Mucosa of descending colon (tissue), 3 donors: ENCODE measurements around the gene OIP5. TPM values are rescaled to one million over a fixed set of nuclear protein-coding genes. Genes with fewer than 3 reads are reported as not detected.
"Not testable (repeated sequence)": the region's sequence is repeated elsewhere in the genome, so short reads cannot be mapped to it uniquely, and the experiment has no call there.

ENCODE experiments used
- ATAC-seq: fragments of 200-7000 bp; cut with Tn5 transposase; one replicate; pipeline ENCODE4 v1.9.1; 2020; ENCODE audit warnings: mild to moderate bottlenecking, moderate library complexity
- DNase-seq, 3 donors: peaks; one replicate each; pipeline ENCODE4 v3.0.0-alpha.2; 2020
- H3K36me3 ChIP-seq: fragments of 200-600 bp; one replicate; pipeline ENCODE4 v1.8.0; 2021; ENCODE audit warnings: low read depth, mild to moderate bottlenecking
- H3K4me1 ChIP-seq: fragments of 200-600 bp; one replicate; pipeline ENCODE4 v1.8.0; 2021; ENCODE audit warnings: low read depth, mild to moderate bottlenecking
- H3K4me3 ChIP-seq: fragments of 200-600 bp; one replicate; pipeline ENCODE4 v1.8.0; 2021; ENCODE audit warnings: mild to moderate bottlenecking
- H3K9me3 ChIP-seq: fragments of 200-600 bp; one replicate; pipeline ENCODE4 v1.8.0; 2021; ENCODE audit warnings: mild to moderate bottlenecking
- intact Hi-C, 2 donors: fragments of 100-400 bp; cut with DNase I in 1 of 2; cut with micrococcal nuclease in 1 of 2; formaldehyde crosslinking; loops; one replicate each; pipeline versions ENCODE4 v1.11.0 to v1.11.1; 2022; cut with DNase I, micrococcal nuclease
- total RNA-seq, 3 donors: library from RNA; stranded (reverse); fragmentation: NEBNext Ultra II Directional in 2 of 3; extraction: Animal tissue kit (Norgen Biotek cat#: 25700) in 2 of 3; gene quantifications; one replicate each; pipeline versions ENCODE4 v1.2.1 to v1.2.4, GENCODE V29; 2021 to 2023
- TF ChIP-seq, protein P1 (sequence below): fragments of 200-600 bp; IDR thresholded peaks from one replicate; pipeline ENCODE4 v1.8.0; 2022; ENCODE audit warnings: antibody characterized with exemption, mild to moderate bottlenecking
- donor health status: DM: no; HTN: no; CAD: no; lungs with moderate emphysema.
- donor health status: DM: no; HTN: no; CAD: no.
- donor health status: DM: no; HTN: yes; CAD: no.

Gene OIP5
- total RNA-seq, 3 donors from 2014 or later = 1.5 to 7.1 (median 1.5) TPM

DNA sequence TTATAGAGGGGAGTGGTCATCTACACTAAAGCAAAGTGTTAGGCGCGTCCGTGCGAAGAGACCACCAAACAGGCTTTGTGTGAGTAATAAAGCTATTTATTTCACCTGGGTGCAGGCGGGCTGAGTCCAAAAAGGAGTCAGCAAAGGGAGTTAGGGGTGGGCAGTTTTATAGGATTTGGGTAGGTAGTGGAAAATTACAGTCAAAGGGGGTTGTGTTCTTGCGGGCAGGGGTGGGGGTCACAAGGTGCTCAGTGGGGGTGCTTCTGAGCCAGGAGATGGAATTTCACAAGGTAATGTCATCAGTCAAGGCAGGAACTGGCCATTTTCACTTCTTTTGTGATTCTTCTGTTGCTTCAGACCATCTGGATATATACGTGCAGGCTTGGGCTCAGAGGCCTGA lies 47.1 kb downstream of the OIP5 start:
- Histone ChIP-seq H3K36me3 (no peaks in the 10 kb centered on the region), H3K9me3 (no peaks in the 10 kb centered on the region), H3K4me1 (peaks cover 15% of the 10 kb centered on the region), H3K4me3 (no peak overlapping the region)
- peak in 1 of 3 donors; percentile 10 for DNase-seq
- ATAC-seq = no peak
- intact Hi-C loops = no loop called here
- TF ChIP-seq, protein P1, sequence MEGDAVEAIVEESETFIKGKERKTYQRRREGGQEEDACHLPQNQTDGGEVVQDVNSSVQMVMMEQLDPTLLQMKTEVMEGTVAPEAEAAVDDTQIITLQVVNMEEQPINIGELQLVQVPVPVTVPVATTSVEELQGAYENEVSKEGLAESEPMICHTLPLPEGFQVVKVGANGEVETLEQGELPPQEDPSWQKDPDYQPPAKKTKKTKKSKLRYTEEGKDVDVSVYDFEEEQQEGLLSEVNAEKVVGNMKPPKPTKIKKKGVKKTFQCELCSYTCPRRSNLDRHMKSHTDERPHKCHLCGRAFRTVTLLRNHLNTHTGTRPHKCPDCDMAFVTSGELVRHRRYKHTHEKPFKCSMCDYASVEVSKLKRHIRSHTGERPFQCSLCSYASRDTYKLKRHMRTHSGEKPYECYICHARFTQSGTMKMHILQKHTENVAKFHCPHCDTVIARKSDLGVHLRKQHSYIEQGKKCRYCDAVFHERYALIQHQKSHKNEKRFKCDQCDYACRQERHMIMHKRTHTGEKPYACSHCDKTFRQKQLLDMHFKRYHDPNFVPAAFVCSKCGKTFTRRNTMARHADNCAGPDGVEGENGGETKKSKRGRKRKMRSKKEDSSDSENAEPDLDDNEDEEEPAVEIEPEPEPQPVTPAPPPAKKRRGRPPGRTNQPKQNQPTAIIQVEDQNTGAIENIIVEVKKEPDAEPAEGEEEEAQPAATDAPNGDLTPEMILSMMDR = no peak

GRCh38 chr15:41284427-41285177 lies 47.8 kb downstream of the OIP5 start:
- peak; percentile 37 for ATAC-seq
- H3K4me3 ChIP-seq = peak overlapping the region; percentile 90
- no peaks in the 10 kb centered on the region for H3K36me3 ChIP-seq
- intact Hi-C loops = no loop called here
- no peaks in the 10 kb centered on the region for H3K9me3 ChIP-seq
- TF ChIP-seq, protein P1 = no peak
- peak in 1 of 3 donors; percentile 50 for DNase-seq
- H3K4me1 ChIP-seq = peaks cover 15% of the 10 kb centered on the region

DNA sequence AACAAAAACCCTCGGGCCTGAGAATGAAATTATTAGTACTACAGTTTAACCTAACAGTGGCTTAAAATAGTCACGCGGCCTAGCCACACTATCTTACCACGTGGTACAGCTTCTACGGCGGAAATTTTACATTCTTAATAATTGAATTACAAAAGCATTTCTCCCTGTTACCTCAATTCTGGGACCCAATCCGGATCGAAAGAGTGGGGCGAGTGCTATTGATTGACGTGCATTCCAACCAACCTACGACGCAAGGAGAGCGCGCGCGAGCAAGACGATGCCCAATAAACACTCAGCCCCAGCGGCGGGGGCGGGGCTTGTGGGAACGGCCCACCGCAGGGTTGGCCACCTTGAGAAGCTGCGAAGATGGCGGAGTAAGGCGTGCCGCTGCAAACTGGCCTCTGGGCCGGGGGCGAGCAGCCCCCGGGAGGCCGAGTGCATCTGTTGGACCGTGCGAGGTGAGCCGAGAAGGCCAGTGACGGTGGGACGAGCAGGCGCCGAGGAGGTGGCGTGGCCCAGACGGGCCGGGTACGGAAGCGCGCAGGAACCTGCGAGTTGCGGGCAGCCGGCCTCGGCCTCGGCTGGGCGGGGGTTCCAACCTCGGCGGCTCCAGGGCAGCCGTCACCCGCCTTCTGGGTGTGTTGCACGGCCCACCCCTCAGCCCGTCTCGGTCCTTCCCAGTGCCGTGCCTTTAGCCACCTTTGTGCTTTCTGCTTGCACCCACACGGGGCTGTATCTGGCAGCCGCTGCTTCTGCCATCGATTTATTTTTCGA lies 48.6 kb downstream of the OIP5 start:
- peak; percentile 97 to 99 (median 98) for DNase-seq
- no peaks in the 10 kb centered on the region for H3K9me3 ChIP-seq

GRCh38 chr15:41282980-41283652 lies 49.3 kb downstream of the OIP5 start:
- H3K36me3 ChIP-seq, intact Hi-C loops, ATAC-seq: not testable (repeated sequence)

More for the DNA sequence above, 48.6 kb downstream of the OIP5 start:
- intact Hi-C loops = no loop called here
- Histone ChIP-seq H3K36me3 (no peaks in the 10 kb centered on the region), H3K4me1 (peaks cover 15% of the 10 kb centered on the region), H3K4me3 (peak overlapping the region; percentile 90)
- TF ChIP-seq, protein P1 = no peak
- peak; percentile 99 for ATAC-seq

DNA sequence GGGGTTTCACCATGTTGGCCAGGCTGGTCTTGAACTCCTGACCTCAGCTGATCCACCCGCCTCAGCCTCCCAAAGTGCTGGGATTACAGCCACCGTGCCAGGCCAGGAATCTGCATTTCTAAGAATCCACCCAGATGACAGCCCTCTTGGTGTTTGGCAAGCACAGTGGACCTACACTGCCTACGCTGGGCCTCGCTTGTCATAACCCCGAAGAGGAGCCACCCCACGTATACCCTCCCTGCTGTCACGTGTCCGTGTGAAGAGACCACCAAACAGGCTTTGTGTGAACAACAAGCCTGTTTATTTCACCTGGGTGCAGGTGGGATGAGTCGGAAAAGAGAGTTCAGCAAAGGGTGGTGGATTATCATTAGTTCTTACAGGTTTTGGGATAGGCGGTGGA lies 50.0 kb downstream of the OIP5 start:
- DNase-seq, intact Hi-C loops, H3K36me3 ChIP-seq, ATAC-seq, H3K4me3 ChIP-seq, H3K9me3 ChIP-seq: not testable (repeated sequence)
- H3K4me1 ChIP-seq = peaks cover 15% of the 10 kb centered on the region

More at GRCh38 chr15:41282980-41283652, 49.3 kb downstream of the OIP5 start:
- peak in 2 of 3 donors; percentile 19 to 44 for DNase-seq
- H3K9me3 ChIP-seq = not testable (repeated sequence)
- Histone ChIP-seq H3K4me1 (peaks cover 15% of the 10 kb centered on the region), H3K4me3 (peak overlapping the region; percentile 90)

GRCh38 chr15:41281236-41281635 lies 51.2 kb downstream of the OIP5 start:
- no peaks in the 10 kb centered on the region for H3K36me3 ChIP-seq
- DNase-seq (no peak), ATAC-seq (no peak)
- no peak overlapping the region for H3K4me3 ChIP-seq
- peaks cover 9% of the 10 kb centered on the region for H3K4me1 ChIP-seq
- intact Hi-C loops = no loop called here
- H3K9me3 ChIP-seq = no peaks in the 10 kb centered on the region
- TF ChIP-seq, protein P1 = no peak
